Vagina (tissue), 2 donors: ENCODE measurements around the gene ARVCF.

Experiments
- POLR2A ChIP-seq, 2 donors: fragments of 450-650 bp; IDR thresholded peaks; one replicate each; pipeline ENCODE4 v1.6.1; 2017; ENCODE audit warnings: antibody characterized with exemption in 2 of 2, mild to moderate bottlenecking in 2 of 2, moderate library complexity in 2 of 2
- TF ChIP-seq, protein P1 (sequence below), 3 experiments: fragments of 450-650 bp in 2 of 3; fragments of 200-600 bp in 1 of 3; sonication (generic) in 1 of 3; IDR thresholded peaks; one replicate each; pipeline ENCODE4 v1.5.1; 2017 to 2019; ENCODE audit warnings: antibody characterized with exemption in 3 of 3, mild to moderate bottlenecking in 2 of 3, moderate library complexity in 2 of 3

DNA sequence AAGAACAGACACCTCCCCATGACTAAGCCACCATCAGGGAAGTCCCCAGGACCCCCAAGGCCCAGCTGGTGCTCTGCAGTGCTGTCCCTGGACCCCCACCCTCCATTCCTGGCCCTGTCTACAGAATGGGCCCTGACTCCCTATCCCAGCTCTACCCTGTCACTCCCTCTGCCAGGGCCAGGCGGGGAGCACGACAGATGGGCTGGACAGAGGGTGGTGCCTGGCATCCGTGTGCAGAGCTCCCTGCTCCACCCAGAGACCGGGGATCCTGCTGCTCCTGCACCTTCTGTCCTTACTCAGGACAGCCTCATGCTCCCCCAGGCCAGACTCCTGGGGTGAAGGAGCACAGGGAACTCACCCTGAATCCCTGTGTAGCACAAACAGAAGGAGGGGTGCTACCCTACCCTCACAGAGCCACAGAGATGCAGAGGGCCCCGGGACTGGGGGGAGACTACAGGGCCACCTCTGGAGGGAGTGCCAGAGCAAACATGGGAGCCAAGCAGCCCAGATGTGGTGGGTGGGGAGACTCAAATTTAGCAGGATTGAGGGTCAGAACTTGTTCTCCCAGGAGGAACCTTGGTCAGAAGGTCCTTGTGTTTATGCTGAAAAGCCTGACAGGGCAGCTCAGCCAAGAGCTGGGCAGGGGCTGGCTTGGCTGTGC, 2.0 kb downstream of the ARVCF start:
- TF ChIP-seq, protein P1, sequence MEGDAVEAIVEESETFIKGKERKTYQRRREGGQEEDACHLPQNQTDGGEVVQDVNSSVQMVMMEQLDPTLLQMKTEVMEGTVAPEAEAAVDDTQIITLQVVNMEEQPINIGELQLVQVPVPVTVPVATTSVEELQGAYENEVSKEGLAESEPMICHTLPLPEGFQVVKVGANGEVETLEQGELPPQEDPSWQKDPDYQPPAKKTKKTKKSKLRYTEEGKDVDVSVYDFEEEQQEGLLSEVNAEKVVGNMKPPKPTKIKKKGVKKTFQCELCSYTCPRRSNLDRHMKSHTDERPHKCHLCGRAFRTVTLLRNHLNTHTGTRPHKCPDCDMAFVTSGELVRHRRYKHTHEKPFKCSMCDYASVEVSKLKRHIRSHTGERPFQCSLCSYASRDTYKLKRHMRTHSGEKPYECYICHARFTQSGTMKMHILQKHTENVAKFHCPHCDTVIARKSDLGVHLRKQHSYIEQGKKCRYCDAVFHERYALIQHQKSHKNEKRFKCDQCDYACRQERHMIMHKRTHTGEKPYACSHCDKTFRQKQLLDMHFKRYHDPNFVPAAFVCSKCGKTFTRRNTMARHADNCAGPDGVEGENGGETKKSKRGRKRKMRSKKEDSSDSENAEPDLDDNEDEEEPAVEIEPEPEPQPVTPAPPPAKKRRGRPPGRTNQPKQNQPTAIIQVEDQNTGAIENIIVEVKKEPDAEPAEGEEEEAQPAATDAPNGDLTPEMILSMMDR (IDR thresholded peaks at IDR 0.05) = no peak
- TF ChIP-seq POLR2A (IDR thresholded peaks at IDR 0.05) = no peak
